ENCODE results near the gene RAD51B. TPM values are rescaled to one million over a fixed set of nuclear protein-coding genes. Genes with fewer than 3 reads are reported as not detected.

The RAD51B gene
- total RNA-seq, 1 donor from 2014 or later = 25.1 TPM

- no peak overlapping the region for H3K4me3 Mint-ChIP-seq (ENCODE audit: low read depth)
- intact Hi-C loops (cut with micrococcal nuclease) = no loop called here
- no peaks in the 10 kb centered on the region for H3K36me3 Mint-ChIP-seq (ENCODE audit: low read depth)
- H3K27ac Mint-ChIP-seq = no peak overlapping the region
- H3K9me3 Mint-ChIP-seq = no peaks in the 10 kb centered on the region
- H3K27me3 Mint-ChIP-seq (ENCODE audit: low read depth) = no peaks in the 10 kb centered on the region
- H3K4me1 Mint-ChIP-seq (ENCODE audit: low read depth) = peaks cover 12% of the 10 kb centered on the region
- DNase-seq (ENCODE audit: low spot score) = no peak
Measured at GRCh38 chr14:68366656-68367055, 547.1 kb downstream of the RAD51B start.

- Mint-ChIP-seq H3K9me3 (no peaks in the 10 kb centered on the region), H3K27ac (no peak overlapping the region), H3K4me3 (ENCODE audit: low read depth) (no peak overlapping the region), H3K4me1 (ENCODE audit: low read depth) (peaks cover 12% of the 10 kb centered on the region), H3K27me3 (ENCODE audit: low read depth) (no peaks in the 10 kb centered on the region), H3K36me3 (ENCODE audit: low read depth) (no peaks in the 10 kb centered on the region)
- no peak for DNase-seq (ENCODE audit: low spot score)
- intact Hi-C loops (cut with micrococcal nuclease) = no loop called here
Measured at GRCh38 chr14:68367536-68367935, 548.0 kb downstream of the RAD51B start.

DNA sequence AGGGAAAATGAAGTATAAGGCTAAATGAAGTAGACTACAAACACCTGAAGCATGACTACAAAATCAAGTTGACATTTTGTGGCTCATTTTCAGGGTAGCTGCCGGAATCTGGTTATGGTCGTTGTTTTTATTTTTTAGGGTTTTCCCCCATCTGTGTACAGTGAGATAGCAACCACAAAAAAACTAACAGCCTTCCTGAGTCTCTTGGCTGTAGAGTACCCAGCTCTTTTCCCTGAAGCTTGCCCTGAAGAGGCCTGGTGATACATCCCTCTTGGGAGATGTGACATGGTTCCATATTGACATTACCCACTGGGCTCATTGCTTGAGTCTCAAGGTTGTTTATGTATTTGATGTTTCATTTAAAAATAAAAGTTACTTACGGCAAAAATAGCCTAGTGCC is 549.3 kb downstream of the RAD51B start:
- H3K4me1 Mint-ChIP-seq (ENCODE audit: low read depth) = peaks cover 12% of the 10 kb centered on the region
- no peaks in the 10 kb centered on the region for H3K36me3 Mint-ChIP-seq (ENCODE audit: low read depth)
- intact Hi-C loops (cut with micrococcal nuclease) = no loop called here
- DNase-seq (ENCODE audit: low spot score) = no peak
- no peak overlapping the region for H3K27ac Mint-ChIP-seq
- no peaks in the 10 kb centered on the region for H3K27me3 Mint-ChIP-seq (ENCODE audit: low read depth)
- no peak overlapping the region for H3K4me3 Mint-ChIP-seq (ENCODE audit: low read depth)
- no peaks in the 10 kb centered on the region for H3K9me3 Mint-ChIP-seq

DNA sequence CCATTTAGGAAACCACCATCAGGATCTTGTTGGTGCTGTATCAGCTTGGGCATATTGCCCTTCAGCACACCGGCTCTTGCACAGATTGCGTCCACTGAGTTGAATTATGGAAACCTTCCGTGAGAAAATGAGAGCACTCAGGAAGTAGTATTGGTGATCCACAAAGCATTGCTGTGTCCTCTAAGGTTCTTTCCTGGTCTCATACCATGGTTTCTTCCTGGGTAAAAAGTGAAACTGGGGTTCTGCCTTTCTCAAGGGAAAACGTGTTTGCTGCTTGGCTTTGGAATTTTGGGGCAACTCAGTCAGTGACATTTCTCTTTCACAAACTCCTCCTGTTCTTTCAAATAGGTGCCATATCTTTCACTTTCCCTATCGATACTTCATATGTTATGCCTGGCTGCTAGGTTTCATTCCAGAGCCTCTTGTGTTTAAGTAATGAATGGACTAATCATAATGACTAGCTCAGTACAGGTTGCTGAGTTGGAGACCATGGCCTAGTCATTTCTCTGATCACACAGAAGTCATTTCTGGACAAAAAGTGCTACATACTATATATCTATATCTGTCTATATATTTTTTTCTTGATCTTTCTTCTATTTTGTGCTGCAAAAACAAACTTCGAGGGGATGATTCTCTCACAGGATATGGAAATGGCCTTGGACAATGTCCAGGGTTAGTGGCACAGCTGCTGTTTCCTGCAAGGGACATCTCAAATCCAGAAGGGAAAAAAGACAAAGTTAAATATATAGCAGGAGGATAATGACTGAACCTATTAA is 549.9 kb downstream of the RAD51B start:
- DNase-seq (ENCODE audit: low spot score) = no peak
- peaks cover 12% of the 10 kb centered on the region for H3K4me1 Mint-ChIP-seq (ENCODE audit: low read depth)
- intact Hi-C loops (cut with micrococcal nuclease) = no loop called here
- no peaks in the 10 kb centered on the region for H3K9me3 Mint-ChIP-seq
- H3K27me3 Mint-ChIP-seq (ENCODE audit: low read depth) = no peaks in the 10 kb centered on the region
- H3K36me3 Mint-ChIP-seq (ENCODE audit: low read depth) = no peaks in the 10 kb centered on the region
- no peak overlapping the region for H3K27ac Mint-ChIP-seq
- no peak overlapping the region for H3K4me3 Mint-ChIP-seq (ENCODE audit: low read depth)

DNA sequence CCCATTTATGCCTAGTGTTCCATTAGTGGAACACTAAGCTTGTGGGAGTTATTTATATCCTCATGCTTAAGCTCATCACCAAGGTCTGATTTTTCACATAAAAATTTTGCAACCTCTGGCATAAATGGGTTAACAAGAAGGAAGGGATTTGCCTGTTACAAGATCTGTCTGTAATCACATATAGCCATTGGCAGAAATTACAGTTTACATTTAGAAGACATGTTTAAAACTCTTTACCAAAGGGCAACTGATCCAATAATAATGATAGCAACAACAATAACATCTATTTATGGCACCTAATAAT is 550.4 kb downstream of the RAD51B start:
- no peaks in the 10 kb centered on the region for H3K27me3 Mint-ChIP-seq (ENCODE audit: low read depth)
- no peak overlapping the region for H3K4me3 Mint-ChIP-seq (ENCODE audit: low read depth)
- peaks cover 12% of the 10 kb centered on the region for H3K4me1 Mint-ChIP-seq (ENCODE audit: low read depth)
- intact Hi-C loops (cut with micrococcal nuclease) = no loop called here
- H3K36me3 Mint-ChIP-seq (ENCODE audit: low read depth) = no peaks in the 10 kb centered on the region
- H3K27ac Mint-ChIP-seq = no peak overlapping the region
- no peak for DNase-seq (ENCODE audit: low spot score)
- H3K9me3 Mint-ChIP-seq = no peaks in the 10 kb centered on the region

GRCh38 chr14:68372368-68372767 is 552.8 kb downstream of the RAD51B start:
- Mint-ChIP-seq H3K36me3 (ENCODE audit: low read depth) (no peaks in the 10 kb centered on the region), H3K4me1 (ENCODE audit: low read depth) (peaks cover 9% of the 10 kb centered on the region), H3K27me3 (ENCODE audit: low read depth) (no peaks in the 10 kb centered on the region), H3K4me3 (ENCODE audit: low read depth) (no peak overlapping the region), H3K27ac (no peak overlapping the region), H3K9me3 (no peaks in the 10 kb centered on the region)
- no peak for DNase-seq (ENCODE audit: low spot score)
- intact Hi-C loops (cut with micrococcal nuclease) = no loop called here

DNA sequence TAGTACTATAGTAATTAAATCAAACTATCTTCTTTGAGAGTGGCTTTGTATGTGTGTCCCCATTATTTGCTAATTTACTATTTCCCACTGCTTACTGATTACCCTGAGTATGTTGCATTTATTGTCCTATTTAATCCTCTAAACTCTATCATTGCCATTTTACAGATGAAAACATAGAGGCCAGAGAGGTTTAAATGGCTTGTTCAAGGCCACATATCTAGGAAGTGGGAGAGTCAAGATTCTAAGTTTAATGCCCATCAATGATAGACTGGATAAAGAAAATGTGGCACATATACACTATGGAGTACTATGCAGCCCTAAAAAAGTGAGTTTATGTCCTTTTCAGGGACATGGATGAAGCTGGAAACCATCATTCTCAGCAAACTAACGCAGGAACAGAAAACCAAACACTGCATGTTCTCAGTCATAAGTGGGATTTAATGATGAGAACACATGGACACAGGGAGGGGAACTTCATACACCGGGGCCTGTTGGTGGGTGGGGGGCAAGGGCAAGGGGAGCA is 553.6 kb downstream of the RAD51B start:
- intact Hi-C loops (cut with micrococcal nuclease) = no loop called here

GRCh38 chr14:68373847-68374444 is 554.4 kb downstream of the RAD51B start:
- Mint-ChIP-seq H3K36me3 (ENCODE audit: low read depth) (no peaks in the 10 kb centered on the region), H3K4me3 (ENCODE audit: low read depth) (no peak overlapping the region), H3K27ac (no peak overlapping the region), H3K27me3 (ENCODE audit: low read depth) (no peaks in the 10 kb centered on the region), H3K4me1 (ENCODE audit: low read depth) (peaks cover 9% of the 10 kb centered on the region), H3K9me3 (no peaks in the 10 kb centered on the region)
- intact Hi-C loops (cut with micrococcal nuclease) = no loop called here
- no peak for DNase-seq (ENCODE audit: low spot score)

More for the DNA sequence above, 553.6 kb downstream of the RAD51B start:
- H3K4me1 Mint-ChIP-seq (ENCODE audit: low read depth) = peaks cover 12% of the 10 kb centered on the region
- no peak overlapping the region for H3K27ac Mint-ChIP-seq
- no peaks in the 10 kb centered on the region for H3K9me3 Mint-ChIP-seq
- H3K4me3 Mint-ChIP-seq (ENCODE audit: low read depth) = no peak overlapping the region
- no peaks in the 10 kb centered on the region for H3K27me3 Mint-ChIP-seq (ENCODE audit: low read depth)
- no peaks in the 10 kb centered on the region for H3K36me3 Mint-ChIP-seq (ENCODE audit: low read depth)
- no peak for DNase-seq (ENCODE audit: low spot score)

GRCh38 chr14:68374682-68375081 is 555.1 kb downstream of the RAD51B start:
- Mint-ChIP-seq H3K9me3 (no peaks in the 10 kb centered on the region), H3K4me1 (ENCODE audit: low read depth) (peaks cover 6% of the 10 kb centered on the region), H3K27ac (no peak overlapping the region), H3K36me3 (ENCODE audit: low read depth) (no peaks in the 10 kb centered on the region), H3K4me3 (ENCODE audit: low read depth) (no peak overlapping the region), H3K27me3 (ENCODE audit: low read depth) (no peaks in the 10 kb centered on the region)
- intact Hi-C loops (cut with micrococcal nuclease) = no loop called here
- no peak for DNase-seq (ENCODE audit: low spot score)

DNA sequence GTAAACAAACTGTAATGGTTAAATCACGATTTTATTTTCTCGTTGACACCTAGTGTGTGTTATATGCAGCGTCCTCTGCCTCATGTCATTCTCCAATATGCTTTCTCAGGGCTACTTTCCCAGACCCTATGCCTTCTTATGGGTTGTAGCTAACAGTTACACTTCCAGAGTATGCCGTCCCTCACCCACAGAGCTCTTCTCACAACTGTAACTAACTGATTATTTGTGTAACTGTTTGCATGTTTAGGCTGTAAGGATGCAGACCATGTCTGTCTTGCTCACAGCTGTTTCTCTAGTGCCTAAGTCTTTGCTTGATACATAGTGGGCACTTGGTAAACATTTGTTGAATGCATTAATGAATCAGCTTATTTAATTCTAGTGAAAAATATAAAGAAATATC is 555.8 kb downstream of the RAD51B start:
- Mint-ChIP-seq H3K9me3 (no peaks in the 10 kb centered on the region), H3K4me3 (ENCODE audit: low read depth) (no peak overlapping the region), H3K27ac (no peak overlapping the region), H3K36me3 (ENCODE audit: low read depth) (no peaks in the 10 kb centered on the region), H3K4me1 (ENCODE audit: low read depth) (peaks cover 7% of the 10 kb centered on the region), H3K27me3 (ENCODE audit: low read depth) (no peaks in the 10 kb centered on the region)
- DNase-seq (ENCODE audit: low spot score) = no peak
- intact Hi-C loops (cut with micrococcal nuclease) = no loop called here

DNA sequence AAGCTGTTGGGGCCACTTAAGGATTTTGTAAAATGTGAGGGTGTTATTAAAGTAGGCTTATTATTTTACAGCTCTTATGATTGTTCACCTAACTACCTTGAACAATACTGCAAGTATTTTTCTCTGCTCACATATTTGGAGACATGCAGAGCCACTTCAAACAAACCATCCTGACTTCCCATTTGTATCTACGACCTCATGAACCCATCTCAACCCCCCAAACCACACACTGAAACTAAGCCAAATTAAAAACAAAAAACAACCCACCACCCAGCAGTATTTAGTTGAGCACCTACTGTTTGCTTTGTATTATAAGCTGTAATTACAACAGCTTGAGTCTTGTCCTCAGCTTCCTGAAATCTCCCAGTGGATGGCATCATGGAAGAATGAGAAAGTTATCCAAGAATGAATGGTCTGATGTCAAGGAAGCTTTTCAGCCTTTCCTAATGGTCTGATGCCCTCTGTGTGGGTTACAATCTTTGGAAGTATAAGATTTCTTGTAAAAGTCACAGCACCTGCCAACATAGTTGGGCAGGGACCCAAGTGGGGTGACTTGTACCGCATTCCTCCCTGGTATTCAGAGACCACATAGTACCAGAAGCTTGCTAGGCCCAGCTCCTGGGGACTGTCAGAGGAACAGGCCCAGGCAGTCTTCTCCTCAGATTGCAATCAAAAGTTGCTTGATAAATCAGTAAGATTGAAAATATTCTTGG is 556.6 kb downstream of the RAD51B start:
- no peak for DNase-seq (ENCODE audit: low spot score)
- Mint-ChIP-seq H3K4me1 (ENCODE audit: low read depth) (peaks cover 7% of the 10 kb centered on the region), H3K27me3 (ENCODE audit: low read depth) (no peaks in the 10 kb centered on the region), H3K36me3 (ENCODE audit: low read depth) (no peaks in the 10 kb centered on the region), H3K27ac (no peak overlapping the region), H3K4me3 (ENCODE audit: low read depth) (no peak overlapping the region), H3K9me3 (no peaks in the 10 kb centered on the region)
- intact Hi-C loops (cut with micrococcal nuclease) = no loop called here

- DNase-seq (ENCODE audit: low spot score) = no peak
- no peak overlapping the region for H3K4me3 Mint-ChIP-seq (ENCODE audit: low read depth)
- no peaks in the 10 kb centered on the region for H3K36me3 Mint-ChIP-seq (ENCODE audit: low read depth)
- no peaks in the 10 kb centered on the region for H3K27me3 Mint-ChIP-seq (ENCODE audit: low read depth)
- intact Hi-C loops (cut with micrococcal nuclease) = no loop called here
- H3K27ac Mint-ChIP-seq = no peak overlapping the region
- H3K9me3 Mint-ChIP-seq = no peaks in the 10 kb centered on the region
- H3K4me1 Mint-ChIP-seq (ENCODE audit: low read depth) = peaks cover 7% of the 10 kb centered on the region
Measured at GRCh38 chr14:68377006-68377405, 557.4 kb downstream of the RAD51B start.

- Mint-ChIP-seq H3K9me3 (no peaks in the 10 kb centered on the region), H3K27ac (no peak overlapping the region), H3K36me3 (ENCODE audit: low read depth) (no peaks in the 10 kb centered on the region), H3K27me3 (ENCODE audit: low read depth) (no peaks in the 10 kb centered on the region), H3K4me3 (ENCODE audit: low read depth) (no peak overlapping the region), H3K4me1 (ENCODE audit: low read depth) (peaks cover 7% of the 10 kb centered on the region)
- intact Hi-C loops (cut with micrococcal nuclease) = no loop called here
- no peak for DNase-seq (ENCODE audit: low spot score)
Measured at GRCh38 chr14:68377459-68377858, 557.9 kb downstream of the RAD51B start.

Data from activated T-helper 2 cell treated with anti-CD3 and anti-CD28 coated beads, Interferon-gamma antibody, Interleukin-2, Interleukin-4, amounts not matched to agents 10 μg/mL and 5 μg/mL and 100 μg/mL, durations not matched to agents 14 hours and 24 hours and 36 hours (primary cell).